GM18873 (cell line): ENCODE results near the gene SORBS1.

ENCODE experiments used
- ATAC-seq: cut with Tn5 transposase; IDR thresholded peaks from one replicate; pipeline ENCODE4 v1.9.1; 2021; ENCODE audit warnings: mild to moderate bottlenecking, moderate library complexity, moderate number of reproducible peaks; ENCODE audit not compliant: unreplicated experiment, low FRiP score

SORBS1 gene

GRCh38 chr10:95264227-95265051 lies 296.7 kb downstream of the SORBS1 start:
- ATAC-seq, result no peak

- no peak for ATAC-seq
These were observed 297.3 kb downstream of the SORBS1 start for GRCh38 chr10:95263864-95264226.

GRCh38 chr10:95262763-95263518 lies 298.2 kb downstream of the SORBS1 start:
- ATAC-seq, result no peak

GRCh38 chr10:95261926-95262325 lies 299.2 kb downstream of the SORBS1 start:
- no peak for ATAC-seq
